Subcutaneous abdominal adipose tissue (tissue), 5 donors: ENCODE results near the gene ABCC12.

Experiments
- H3K27ac ChIP-seq: one replicate; pipeline ENCODE4 v1.7.0; 2013; ENCODE audit warnings: low read depth, mild to moderate bottlenecking, inconsistent platforms, low read length, moderate library complexity
- H3K27me3 ChIP-seq, 5 donors: one replicate each; pipeline ENCODE4 v1.7.0; 2013; ENCODE audit warnings: low read length in 5 of 5, inconsistent platforms in 1 of 5; ENCODE audit not compliant: control insufficient read depth in 5 of 5, insufficient read depth in 4 of 5
- H3K36me3 ChIP-seq, 5 donors: one replicate each; pipeline ENCODE4 v1.7.0; 2013; ENCODE audit warnings: low read length in 5 of 5; ENCODE audit not compliant: control insufficient read depth in 5 of 5, insufficient read depth in 5 of 5
- H3K4me1 ChIP-seq, 5 donors: one replicate each; pipeline ENCODE4 v1.7.0; 2013; ENCODE audit warnings: low read length in 5 of 5, mild to moderate bottlenecking in 3 of 5, moderate library complexity in 1 of 5; ENCODE audit not compliant: control insufficient read depth in 5 of 5, insufficient read depth in 5 of 5
- H3K4me3 ChIP-seq, 5 donors: one replicate each; pipeline ENCODE4 v1.7.0; 2013; ENCODE audit warnings: low read length in 5 of 5, low read depth in 1 of 5
- H3K9ac ChIP-seq, 5 donors: one replicate each; pipeline ENCODE4 v1.7.0; 2013; ENCODE audit warnings: low read length in 5 of 5, mild to moderate bottlenecking in 4 of 5, moderate library complexity in 3 of 5
- H3K9me3 ChIP-seq, 5 donors: one replicate each; pipeline ENCODE4 v1.7.0; 2013; ENCODE audit warnings: low read length in 5 of 5; ENCODE audit not compliant: control insufficient read depth in 5 of 5
- donor health status: healthy.
- donor health status: healthy.
- donor health status: healthy.
- donor health status: healthy.
- donor health status: healthy.

ABCC12 gene

DNA sequence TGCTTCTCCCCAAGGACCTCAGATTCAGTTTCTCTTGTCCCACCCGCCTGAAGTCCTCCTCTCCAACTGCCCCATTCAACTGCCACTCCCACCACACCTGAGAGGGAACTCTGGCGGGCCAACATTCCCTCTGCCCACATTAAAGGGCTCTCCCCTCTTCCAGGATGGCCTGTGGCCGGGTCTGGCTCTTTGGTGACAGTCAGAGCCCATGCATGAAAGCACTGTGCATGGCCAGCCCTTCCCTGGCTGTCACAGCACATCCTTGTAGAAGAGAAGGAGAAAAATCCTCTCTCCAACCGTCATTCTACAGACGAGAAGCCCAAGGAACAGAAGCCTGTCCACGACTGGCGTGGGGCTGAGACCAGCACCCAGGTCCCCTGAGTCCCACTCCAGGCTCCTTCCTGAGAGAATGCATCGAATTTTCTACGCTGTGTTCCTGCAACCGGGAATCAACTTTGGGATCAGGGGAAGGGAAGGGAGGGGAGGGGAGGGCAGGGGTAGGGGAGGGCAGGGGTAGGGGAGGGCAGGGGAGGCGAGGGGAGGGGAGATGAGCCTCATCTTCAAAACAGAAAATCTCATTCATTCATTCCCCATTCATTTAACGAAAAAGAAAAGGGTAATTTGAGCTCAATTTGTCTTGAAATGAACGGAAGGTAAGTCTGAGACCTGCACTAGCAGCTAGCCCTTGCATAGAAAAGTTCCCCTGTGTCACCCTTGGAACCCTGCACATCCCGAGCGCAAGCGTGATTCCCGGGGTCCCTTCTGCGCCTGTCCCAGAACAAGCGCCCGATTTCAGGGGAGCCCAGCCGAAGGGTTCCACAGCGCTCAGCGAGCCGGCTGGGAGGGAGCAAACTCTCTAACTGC, at the start of gene ABCC12:
TSS of gene ABCC12 (minus strand) at position 68 of the 864 bp plus-strand sequence. CDS start 9,569 bp downstream, outside the sequence.
- Histone ChIP-seq H3K9me3 (no peaks in the 10 kb centered on the region), H3K4me3 (peak within 1 kb of the TSS in 1 of 5 donors; percentile 44), H3K9ac (peak within 1 kb of the TSS in 1 of 5 donors; percentile 13), H3K27ac (no peak within 1 kb of the TSS), H3K27me3 (peaks cover 0 to 11% (median 3%) of the 10 kb centered on the region in 5 donors), H3K4me1 (peaks cover 0 to 30% (median 8%) of the 10 kb centered on the region in 5 donors), H3K36me3 (no peaks in the 10 kb centered on the region)

DNA sequence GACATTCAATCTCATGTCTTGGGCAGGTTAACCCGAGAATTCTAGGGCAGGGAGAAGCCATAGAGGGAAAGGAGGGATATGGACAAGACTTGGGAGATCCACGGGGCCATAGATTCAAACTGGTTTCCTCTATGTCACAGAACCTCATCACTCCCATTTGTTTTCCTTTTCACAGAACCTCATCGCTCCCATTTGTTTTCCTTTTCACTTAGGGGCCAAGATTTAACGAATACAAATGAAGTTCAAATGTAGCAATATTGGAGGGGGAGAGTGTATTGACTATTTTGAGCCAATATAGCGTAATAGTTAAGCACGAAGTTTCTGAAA, 49.0 kb upstream of the ABCC12 start:
- H3K27ac ChIP-seq: no peak overlapping the region
- H3K9ac ChIP-seq: no peak overlapping the region
- no peak overlapping the region for H3K4me3 ChIP-seq
- H3K36me3 ChIP-seq: no peaks in the 10 kb centered on the region
- no peaks in the 10 kb centered on the region for H3K9me3 ChIP-seq
- no peaks in the 10 kb centered on the region for H3K27me3 ChIP-seq
- peaks cover 0 to 26% (median 16%) of the 10 kb centered on the region in 5 donors for H3K4me1 ChIP-seq

DNA sequence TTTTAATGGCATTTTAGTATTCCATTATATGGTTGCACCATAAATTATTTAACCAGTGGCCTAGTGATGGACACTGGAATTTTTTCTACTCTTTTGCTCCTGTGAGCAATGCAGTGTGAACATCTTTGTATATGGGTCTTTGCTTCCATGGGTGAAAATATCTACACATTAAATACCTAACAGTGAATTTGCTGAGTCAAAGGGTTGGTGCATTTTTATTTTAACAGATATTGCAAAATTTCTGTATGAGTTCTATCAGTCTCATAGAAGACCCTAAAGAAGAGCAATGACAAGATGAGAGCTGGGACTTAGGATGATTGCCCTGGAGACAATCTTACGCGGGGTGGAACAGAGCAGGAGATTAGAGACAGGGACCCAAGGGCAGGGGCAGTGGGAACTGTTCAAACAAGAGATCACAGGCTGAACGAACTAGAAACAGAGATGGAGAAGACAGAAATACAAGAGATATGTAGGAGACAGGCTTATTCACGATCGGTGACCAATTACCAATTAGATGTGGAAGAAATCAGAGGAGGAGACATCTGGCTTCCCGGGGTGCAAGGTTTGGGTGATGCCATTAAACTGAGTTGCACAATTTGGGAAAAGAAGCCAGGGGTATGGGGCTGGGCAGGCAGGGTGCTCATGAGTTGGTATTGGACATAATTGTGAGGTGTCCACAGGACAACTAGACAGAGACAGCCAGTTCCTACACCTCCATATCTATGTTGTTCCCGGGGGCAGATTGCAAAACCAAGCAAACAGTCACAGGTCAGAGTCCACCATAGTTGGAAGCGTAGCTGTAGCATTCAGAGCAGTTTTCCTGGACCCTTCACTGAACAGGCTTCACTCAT, 48.4 kb upstream of the ABCC12 start:
- Histone ChIP-seq H3K27me3 (no peaks in the 10 kb centered on the region), H3K27ac (no peak overlapping the region), H3K4me1 (peaks cover 0 to 26% (median 16%) of the 10 kb centered on the region in 5 donors)

DNA sequence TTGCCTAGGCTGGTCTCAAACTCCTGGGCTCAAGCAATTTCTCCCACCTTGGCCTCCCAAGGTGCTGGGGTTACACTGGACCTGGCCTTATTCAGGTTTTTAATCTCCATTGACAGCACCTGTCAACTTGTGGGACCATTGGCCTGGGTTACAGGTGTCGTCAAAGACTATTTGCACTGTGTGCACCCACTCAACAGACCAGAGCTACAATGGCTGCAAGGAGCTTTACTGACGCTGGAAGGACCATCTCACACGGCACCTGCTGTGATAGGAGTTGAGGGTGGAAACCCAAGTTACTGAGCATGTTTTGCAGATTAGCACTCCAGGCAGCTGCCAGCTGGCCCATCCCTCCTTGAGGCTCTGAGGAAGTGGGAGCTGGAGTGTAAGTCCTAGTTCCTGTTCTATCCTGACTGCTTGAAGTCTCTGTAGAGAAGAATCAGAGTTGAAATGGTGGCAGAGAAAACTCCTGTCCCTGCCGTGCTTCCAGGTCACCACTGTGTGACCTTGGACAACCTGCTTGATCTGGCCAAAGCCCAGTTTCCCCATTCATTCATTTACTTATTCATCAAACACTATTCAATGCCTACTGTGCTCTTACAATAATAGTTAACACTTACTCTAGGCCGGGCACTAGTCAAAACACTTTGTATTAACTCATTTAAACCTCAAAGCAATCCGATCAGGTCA, 45.9 kb upstream of the ABCC12 start:
- H3K27me3 ChIP-seq: no peaks in the 10 kb centered on the region
- no peaks in the 10 kb centered on the region for H3K9me3 ChIP-seq
- H3K27ac ChIP-seq: no peak overlapping the region
- H3K9ac ChIP-seq: no peak overlapping the region
- no peaks in the 10 kb centered on the region for H3K36me3 ChIP-seq
- peaks cover 0 to 21% (median 9%) of the 10 kb centered on the region in 5 donors for H3K4me1 ChIP-seq
- H3K4me3 ChIP-seq: no peak overlapping the region

More for the DNA sequence above, 48.4 kb upstream of the ABCC12 start:
- Histone ChIP-seq H3K36me3 (no peaks in the 10 kb centered on the region), H3K4me3 (no peak overlapping the region), H3K9me3 (no peaks in the 10 kb centered on the region), H3K9ac (no peak overlapping the region)

DNA sequence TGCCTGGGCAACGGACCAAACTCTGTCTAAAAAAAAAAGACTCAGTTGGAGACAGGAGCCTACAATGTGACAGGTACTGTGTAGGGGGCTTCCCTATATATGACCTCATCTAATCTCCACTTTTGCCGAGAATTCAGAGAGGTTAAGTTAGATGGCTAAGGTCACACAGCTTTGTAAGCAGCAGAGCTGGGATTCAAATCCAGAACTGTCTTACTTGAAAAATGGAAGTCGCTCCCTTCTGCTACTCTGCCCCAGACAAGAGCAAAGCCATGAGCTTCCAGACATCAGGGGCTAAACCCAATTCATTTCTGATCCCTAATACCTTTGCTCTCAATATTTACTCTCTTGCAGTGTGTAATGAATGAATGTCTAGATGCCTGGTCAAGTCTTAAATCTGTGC, 41.5 kb upstream of the ABCC12 start:
- Histone ChIP-seq H3K27me3 (no peaks in the 10 kb centered on the region), H3K27ac (no peak overlapping the region), H3K36me3 (no peaks in the 10 kb centered on the region), H3K9me3 (no peaks in the 10 kb centered on the region), H3K4me1 (peaks cover 0 to 10% (median 0%) of the 10 kb centered on the region in 5 donors), H3K4me3 (no peak overlapping the region), H3K9ac (no peak overlapping the region)

DNA sequence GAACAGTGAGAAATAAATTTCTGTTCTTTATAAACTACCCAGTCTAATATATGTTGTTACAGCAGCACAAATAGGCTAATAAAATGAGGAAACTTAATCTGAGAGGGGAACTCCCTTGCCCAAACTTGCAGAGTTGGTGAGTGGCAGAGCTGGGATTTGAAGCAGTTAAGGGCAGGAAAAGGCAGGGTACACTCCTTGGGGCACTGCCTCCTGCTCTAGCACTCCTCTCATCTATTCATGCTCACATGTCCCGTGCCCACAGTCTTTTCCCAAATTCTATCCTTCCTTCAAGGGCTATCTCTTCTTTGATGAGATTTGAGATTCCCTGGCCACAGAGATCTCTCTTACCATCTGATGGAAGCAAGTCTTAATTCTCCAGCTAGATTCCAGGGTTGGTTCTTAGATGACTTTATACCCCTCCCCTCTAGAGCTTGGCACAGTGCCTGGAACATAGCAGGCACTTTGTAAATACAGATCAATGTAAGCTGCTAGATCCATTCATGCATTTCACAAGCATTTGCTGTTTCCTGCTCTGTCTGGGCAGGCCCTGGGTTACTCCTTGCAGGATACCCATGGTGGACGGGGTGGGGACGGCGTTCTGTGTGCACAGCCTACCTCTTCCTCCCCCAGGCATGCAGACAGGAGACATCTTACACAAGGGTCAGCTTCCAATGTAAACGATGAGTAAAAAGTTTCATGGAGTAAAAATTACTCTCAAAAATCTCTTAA, 39.2 kb upstream of the ABCC12 start:
- no peaks in the 10 kb centered on the region for H3K36me3 ChIP-seq
- H3K27me3 ChIP-seq: no peaks in the 10 kb centered on the region

DNA sequence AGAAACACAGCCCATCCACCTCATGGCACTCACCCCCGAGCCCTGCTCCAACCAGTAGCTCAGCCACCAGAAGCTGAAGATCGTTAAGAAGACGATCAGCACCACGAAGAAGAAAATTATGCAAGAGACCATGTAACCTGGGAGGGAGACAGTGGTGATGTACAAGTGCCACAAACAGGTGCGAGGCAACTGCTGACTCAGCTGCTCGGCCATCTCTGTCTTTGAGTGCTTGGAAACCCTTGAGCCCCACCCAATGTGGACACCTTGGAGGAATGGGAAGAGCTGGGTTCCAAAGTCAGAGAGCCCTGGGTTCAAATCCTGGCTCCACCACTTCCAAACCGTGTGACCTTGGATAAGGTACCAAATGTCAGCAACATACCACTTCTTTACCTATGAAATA, 38.1 kb upstream of the ABCC12 start:
- H3K9ac ChIP-seq: no peak overlapping the region
- H3K4me3 ChIP-seq: no peak overlapping the region
- no peaks in the 10 kb centered on the region for H3K9me3 ChIP-seq
- H3K27ac ChIP-seq: no peak overlapping the region
- H3K36me3 ChIP-seq: no peaks in the 10 kb centered on the region
- no peaks in the 10 kb centered on the region for H3K27me3 ChIP-seq
- peaks cover 0 to under 1% (median 0%) of the 10 kb centered on the region in 5 donors for H3K4me1 ChIP-seq

More for the DNA sequence above, 39.2 kb upstream of the ABCC12 start:
- no peak overlapping the region for H3K9ac ChIP-seq
- no peak overlapping the region for H3K4me3 ChIP-seq
- no peaks in the 10 kb centered on the region for H3K9me3 ChIP-seq
- no peaks in the 10 kb centered on the region for H3K4me1 ChIP-seq
- no peak overlapping the region for H3K27ac ChIP-seq

DNA sequence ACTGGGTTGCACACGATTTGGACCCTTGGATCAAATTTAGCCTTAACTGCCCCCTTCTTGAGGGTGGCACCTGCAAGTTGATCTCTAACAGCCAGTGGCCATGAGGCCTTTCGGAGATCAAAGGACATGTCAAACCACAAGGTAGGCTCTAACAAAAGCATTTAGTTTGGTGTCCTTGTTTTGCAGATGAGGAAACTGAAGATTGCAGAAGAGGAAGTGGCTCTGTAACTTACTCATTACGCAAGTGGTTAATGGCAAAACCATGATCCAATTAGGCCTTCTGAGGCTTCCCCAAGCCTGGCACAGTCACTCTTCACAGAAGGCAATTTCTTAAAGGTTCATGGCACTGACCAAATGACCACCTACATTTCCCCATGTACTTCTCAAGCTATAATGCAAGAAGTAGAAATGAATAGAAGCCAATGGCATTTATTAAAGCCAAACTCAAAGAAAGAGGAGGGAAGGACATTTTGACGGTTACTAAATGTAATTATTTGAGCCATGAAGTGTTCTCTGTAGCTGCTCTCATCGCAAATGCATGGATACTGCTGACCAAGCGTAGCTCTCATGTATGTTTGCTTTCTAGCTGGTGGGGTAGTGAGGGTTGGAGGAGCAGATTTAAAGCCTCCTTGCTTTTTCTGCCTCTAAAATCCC, 32.8 kb upstream of the ABCC12 start:
- H3K27ac ChIP-seq: no peak overlapping the region
- H3K9me3 ChIP-seq: no peaks in the 10 kb centered on the region
- H3K36me3 ChIP-seq: no peaks in the 10 kb centered on the region
- H3K27me3 ChIP-seq: no peaks in the 10 kb centered on the region
- no peak overlapping the region for H3K4me3 ChIP-seq
- H3K4me1 ChIP-seq: peaks cover 0 to 6% (median 0%) of the 10 kb centered on the region in 5 donors
- H3K9ac ChIP-seq: no peak overlapping the region

DNA sequence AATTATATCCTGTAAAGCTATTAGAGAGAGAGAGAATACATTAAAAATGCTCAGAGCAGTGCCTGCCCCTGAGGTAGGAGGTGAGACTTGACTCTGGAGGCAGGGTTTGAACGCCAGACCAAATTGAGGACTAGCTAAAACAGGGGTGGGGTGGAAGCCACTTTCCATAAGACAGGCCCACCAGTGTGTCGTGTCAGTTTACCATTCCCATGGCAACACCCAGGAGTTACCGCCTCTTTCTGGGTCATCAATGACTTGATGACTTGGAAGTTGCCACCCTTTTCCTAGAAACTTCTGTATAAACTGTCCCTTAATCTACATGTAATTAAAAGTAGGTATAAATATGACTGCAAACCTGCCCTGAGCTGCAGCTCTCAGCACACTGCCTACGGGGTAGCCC, 32.0 kb upstream of the ABCC12 start:
- peaks cover 0 to 6% (median 0%) of the 10 kb centered on the region in 5 donors for H3K4me1 ChIP-seq
- H3K27me3 ChIP-seq: no peaks in the 10 kb centered on the region
- no peaks in the 10 kb centered on the region for H3K9me3 ChIP-seq
- H3K9ac ChIP-seq: no peak overlapping the region
- H3K4me3 ChIP-seq: no peak overlapping the region
- no peaks in the 10 kb centered on the region for H3K36me3 ChIP-seq
- no peak overlapping the region for H3K27ac ChIP-seq
